Left renal cortex interstitium (tissue), 4 donors: ENCODE measurements around the gene ANKS3. TPM values are rescaled to one million over a fixed set of nuclear protein-coding genes. Genes with fewer than 3 reads are reported as not detected.

Source experiments
- DNase-seq, 4 donors: peaks; one replicate each; pipeline ENCODE4 v3.0.0-alpha.2; 2013; ENCODE audit warnings: low read depth in 4 of 4, low spot score in 2 of 4, missing footprints in 1 of 4
- polyA plus RNA-seq, 4 donors: library from polyadenylated mRNA; unstranded; fragments of 120-200 nt; gene quantifications; one replicate each; pipeline ENCODE4 v1.2.1, GENCODE V29; 2013; ENCODE audit not compliant: insufficient read length in 4 of 4

Gene ANKS3
- polyA plus RNA-seq, 4 donors, result 18.2 to 38.7 (median 30.3) TPM

- DNase-seq, result no peak
Observed at GRCh38 chr16:4697848-4698291, 36.2 kb downstream of the ANKS3 start.

GRCh38 chr16:4696905-4697847, 36.9 kb downstream of the ANKS3 start:
- no peak for DNase-seq

GRCh38 chr16:4696172-4696904, 37.7 kb downstream of the ANKS3 start:
- no peak for DNase-seq

- no peak for DNase-seq
Observed at GRCh38 chr16:4695473-4696171, 38.4 kb downstream of the ANKS3 start.

GRCh38 chr16:4694642-4695451, 39.2 kb downstream of the ANKS3 start:
- no peak for DNase-seq

- peak in 1 of 4 donors; percentile 62 for DNase-seq
Observed at GRCh38 chr16:4693956-4694641, 40.0 kb downstream of the ANKS3 start.

- peak in 3 of 4 donors; percentile 83 to 89 (median 89) for DNase-seq
Observed at GRCh38 chr16:4693296-4693955, 40.6 kb downstream of the ANKS3 start, which contains the start of gene NUDT16L1. TSS of gene NUDT16L1 (plus strand) at chr16:4693562. CDS start at chr16:4693727, 165 bp downstream.

- no peak for DNase-seq
Observed at GRCh38 chr16:4692460-4693295, 41.4 kb downstream of the ANKS3 start.

- no peak for DNase-seq
Observed at GRCh38 chr16:4691666-4692412, 42.2 kb downstream of the ANKS3 start.

GRCh38 chr16:4690946-4691665, 43.0 kb downstream of the ANKS3 start:
- DNase-seq, result no peak

GRCh38 chr16:4689864-4690704, 44.0 kb downstream of the ANKS3 start:
- DNase-seq, result no peak

GRCh38 chr16:4689091-4689671, 44.9 kb downstream of the ANKS3 start:
- no peak for DNase-seq

- no peak for DNase-seq
Observed at GRCh38 chr16:4688674-4689045, 45.4 kb downstream of the ANKS3 start.

- DNase-seq, result no peak
Observed at GRCh38 chr16:4687946-4688673, 46.0 kb downstream of the ANKS3 start.

GRCh38 chr16:4687416-4687815, 46.7 kb downstream of the ANKS3 start:
- no peak for DNase-seq
